GM19397 (cell line): ENCODE measurements around the gene CALHM5.

Experiments
- ATAC-seq: cut with Tn5 transposase; IDR thresholded peaks from one replicate; pipeline ENCODE4 v1.9.1; 2021; ENCODE audit warnings: mild to moderate bottlenecking, moderate library complexity; ENCODE audit not compliant: unreplicated experiment

Gene CALHM5

DNA sequence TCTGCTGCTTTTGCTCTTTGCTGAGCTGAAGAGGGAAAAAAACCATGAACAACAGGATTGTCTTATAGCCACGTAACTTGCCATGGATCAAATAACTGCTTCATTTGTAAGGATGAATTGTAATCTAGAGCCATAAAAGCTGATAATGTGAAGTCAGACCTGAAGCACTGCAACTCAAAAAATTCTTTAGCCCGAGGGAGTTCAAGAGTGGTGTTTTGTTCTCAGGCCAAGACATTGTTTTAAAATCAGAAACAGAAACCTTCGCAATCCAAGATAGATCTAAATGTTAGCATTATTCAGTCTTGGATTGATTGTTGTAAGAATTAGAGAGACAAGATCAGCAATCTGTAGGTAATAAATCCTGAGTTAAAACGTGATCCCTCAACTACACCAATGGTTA is 34.2 kb downstream of the CALHM5 start, which contains the start of gene TRAPPC3L:
TSS of gene TRAPPC3L (minus strand) at position 34 of the 400 bp plus-strand sequence. CDS start 170 bp downstream, outside the sequence.
- ATAC-seq, result no peak

DNA sequence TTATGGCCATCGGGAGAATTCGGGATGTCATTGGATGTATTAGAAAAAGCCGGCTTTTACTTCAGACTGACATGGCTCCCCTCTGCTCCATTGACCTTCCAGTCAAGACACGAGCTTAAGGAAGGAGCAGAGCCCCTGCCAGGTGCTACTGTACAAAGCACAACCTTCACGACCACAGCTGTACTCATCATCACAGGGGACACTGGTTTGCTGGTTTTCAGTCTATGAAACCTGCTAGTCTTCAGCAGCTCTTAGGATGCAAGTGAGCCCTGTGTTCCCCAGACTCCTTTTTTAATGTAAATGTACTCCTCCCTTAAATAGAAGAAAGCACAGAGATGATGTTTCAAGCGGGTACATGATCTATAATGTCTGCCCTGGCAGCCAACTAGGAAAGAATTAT is 35.9 kb downstream of the CALHM5 start:
- ATAC-seq, result no peak

DNA sequence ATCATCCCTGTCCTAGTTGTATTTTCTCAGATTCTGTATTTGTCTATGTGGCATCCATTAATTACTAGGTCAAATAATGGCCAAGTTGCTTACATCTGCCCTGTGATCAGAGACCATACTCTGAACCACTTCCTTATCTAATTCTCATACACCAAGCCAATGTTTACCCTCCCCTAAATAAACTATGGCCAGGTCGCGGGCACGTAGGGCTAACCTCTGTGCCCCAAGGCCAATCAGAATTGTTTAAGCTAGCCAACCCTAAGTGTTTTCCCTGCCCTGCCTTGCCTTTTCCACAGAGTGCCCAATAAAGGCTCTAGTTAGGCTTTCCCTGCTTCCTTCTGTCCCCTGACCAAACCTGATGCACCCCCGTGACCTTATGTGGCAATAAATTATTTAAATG is 39.4 kb downstream of the CALHM5 start:
- ATAC-seq, result no peak

DNA sequence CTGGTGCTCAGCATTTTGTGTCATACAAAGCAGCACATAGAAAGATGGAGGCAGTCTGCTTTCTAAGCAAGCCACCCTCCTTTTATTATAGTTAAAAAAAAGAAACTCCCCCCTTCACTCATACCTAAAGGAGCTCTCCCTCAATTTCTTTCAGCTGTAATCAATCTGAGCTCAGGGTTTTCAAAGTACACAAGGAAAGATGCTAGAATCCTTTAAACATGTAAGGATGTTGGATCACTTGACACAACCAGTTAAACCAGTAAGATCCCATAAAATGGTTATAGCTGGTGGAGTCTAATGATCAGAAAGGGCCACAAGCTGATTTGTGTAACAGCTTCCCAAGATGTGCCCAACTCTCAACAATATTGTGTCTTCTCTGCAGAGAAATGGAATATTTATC is 42.0 kb downstream of the CALHM5 start, which contains the start of gene CALHM4:
TSS of gene CALHM4 (plus strand) at position 301 of the 400 bp plus-strand sequence. CDS start at position 344, 43 bp downstream.
- no peak for ATAC-seq

DNA sequence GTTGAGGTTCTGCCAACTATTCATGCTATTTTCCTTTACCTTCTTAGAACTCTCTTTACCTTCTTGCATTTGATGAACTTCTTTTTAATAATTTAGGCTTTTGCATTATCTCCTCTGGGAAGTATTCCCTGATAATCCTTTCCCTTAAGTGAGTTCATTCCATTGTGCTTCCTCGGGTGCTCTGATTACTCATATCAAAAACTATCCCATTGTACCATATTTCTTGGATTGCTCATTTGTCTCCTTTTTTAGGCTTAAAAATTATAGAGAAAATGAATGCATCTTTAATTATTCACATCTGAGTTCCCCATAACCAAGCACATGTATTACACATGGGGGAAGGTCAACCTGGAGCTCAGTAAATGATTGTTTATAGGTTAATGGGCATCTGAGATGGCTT is 44.6 kb downstream of the CALHM5 start:
- no peak for ATAC-seq

DNA sequence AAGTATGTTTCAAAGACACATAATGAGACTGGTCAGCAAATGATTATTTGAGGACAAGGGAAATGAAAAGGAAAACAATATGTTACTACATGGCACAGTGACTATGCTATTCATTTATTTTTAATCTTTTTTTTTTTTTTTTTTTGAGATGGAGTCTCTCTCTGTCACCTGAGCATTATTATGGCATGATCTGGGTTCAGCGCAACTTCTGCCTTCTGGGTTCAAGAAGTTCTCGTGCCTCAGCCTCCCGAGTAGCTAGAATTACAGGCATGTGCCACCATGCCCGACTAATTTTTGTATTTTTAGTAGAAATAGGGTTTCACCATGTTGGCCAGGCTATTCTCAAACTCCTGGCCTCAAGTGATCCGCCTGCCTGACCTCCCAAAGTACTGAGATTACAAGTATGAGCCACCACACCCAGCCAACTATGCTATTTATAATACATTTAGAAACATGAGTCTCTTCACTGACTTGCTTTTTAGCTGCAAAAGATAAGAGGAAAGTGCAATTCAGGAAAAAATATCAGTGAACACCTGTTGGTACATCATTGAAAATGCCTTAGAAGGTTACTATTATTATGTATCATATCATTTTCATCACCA is 45.5 kb downstream of the CALHM5 start:
- no peak for ATAC-seq

DNA sequence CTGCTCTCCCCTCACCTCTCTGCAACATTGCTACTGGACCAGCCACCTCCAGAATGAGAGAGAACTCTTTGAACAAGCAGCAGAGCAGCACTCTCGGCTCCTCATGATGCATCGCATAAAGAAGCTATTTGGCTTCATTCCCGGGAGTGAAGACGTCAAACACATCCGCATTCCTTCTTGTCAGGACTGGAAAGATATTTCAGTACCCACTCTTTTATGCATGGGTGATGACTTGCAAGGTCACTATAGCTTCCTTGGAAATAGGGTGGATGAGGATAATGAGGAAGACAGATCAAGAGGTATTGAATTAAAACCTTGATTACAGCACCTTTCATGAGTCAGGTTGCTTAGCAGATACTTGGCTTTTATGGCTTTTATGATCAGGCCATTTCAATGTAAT is 46.5 kb downstream of the CALHM5 start:
- ATAC-seq, result no peak

DNA sequence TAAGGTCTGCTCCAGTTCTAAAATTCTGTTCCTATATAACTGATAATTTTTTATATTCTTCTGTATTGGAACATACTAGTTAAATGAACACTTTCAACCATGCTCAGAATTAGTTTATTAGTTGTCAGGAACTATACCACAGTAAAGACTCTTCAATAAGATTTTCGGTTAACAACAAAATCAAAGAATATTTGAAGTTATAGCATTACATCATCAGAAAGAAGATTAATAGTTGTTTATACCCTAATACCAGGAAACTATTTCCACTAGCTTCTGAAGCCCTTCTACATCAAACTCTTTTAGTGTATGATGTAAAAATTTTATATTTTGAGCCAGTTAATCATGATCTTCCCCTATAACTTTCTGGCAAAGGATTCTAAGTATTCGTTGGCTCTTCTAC is 48.7 kb downstream of the CALHM5 start:
- ATAC-seq, result no peak

DNA sequence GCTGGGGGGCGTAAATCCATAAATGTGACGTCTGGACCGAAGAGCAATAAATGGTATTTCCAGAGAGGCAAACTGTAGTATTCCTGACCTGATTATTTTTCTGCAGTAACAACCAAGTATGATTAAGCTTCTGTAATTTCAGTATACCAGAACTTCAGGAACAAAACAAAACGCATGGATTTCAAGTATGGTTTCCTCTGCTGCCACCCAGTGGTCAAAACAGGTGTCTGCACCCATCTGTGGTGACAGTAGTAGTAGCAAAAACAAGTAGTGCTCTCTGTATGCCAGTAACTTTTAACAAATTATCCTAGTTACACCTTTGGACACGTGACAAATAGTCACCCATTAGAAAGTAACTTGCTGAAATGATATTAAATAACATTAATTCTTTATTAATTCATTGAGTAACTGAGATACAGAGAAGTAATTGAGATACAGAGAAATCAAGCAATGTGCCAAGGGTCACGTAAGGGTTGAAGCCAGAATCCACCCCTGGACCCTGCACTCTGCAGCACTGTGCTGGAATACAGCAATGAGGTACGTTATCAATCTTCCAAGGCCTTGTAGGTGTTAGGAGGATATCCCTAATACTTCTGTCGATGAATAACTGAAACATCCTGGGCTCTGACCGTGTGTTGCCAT is 50.1 kb downstream of the CALHM5 start:
- no peak for ATAC-seq

DNA sequence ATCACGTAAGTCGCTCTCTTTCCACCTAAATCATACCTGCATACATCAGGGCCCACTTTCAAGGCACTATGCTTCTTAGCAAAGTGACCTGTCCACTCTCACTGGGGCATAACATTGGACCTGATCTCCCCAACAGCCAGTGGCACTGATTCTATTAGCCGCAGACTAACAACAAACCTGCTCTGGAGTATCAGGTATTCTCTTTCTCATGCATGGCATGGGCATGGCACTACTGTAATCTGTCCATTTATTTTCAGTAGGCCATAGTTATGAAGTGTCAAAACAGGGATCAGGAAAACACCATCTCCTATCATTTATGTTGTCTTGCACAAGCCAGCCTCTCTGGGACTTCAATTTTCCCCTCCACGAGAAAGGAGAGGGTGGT is 50.6 kb downstream of the CALHM5 start:
- ATAC-seq, result no peak

DNA sequence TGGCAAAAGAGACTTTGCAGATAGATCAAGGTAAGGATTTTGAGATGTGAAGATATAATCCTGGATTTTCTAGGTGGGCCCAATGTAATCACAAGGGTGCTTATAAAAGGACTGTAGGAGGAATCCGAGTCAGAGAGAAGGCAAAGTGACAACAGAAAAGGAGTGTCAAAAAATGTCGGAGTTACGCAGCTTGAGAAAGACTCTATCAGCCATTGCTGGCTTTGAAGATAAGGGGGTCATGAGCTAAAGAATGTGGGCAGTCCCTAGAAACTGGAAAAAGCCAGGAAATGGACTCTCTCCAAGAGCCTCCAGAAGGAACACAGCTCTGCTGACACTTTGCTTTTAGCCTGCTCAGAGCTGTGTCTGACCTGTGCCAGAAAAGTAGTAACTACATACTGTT is 51.2 kb downstream of the CALHM5 start:
- no peak for ATAC-seq

DNA sequence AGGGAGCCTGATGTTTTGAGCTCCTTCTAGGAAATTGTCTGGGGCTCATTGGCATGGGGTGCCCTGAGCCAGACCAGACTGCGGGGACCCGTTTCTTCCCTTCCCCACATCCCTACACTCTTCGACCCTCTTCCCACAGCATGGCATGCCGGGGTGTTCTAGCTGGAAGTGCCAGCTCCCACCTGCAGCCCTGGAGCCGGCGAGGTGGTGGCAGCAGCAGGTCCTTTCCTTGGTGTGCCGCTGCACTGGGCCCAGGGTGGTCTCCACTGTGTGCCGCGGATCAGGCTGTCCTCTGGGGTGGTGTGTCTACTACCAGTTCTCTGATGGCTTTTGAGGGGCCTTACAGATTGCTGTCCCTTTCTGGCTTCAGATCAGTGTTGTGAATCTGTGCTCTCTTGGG is 52.4 kb downstream of the CALHM5 start:
- ATAC-seq, result no peak

DNA sequence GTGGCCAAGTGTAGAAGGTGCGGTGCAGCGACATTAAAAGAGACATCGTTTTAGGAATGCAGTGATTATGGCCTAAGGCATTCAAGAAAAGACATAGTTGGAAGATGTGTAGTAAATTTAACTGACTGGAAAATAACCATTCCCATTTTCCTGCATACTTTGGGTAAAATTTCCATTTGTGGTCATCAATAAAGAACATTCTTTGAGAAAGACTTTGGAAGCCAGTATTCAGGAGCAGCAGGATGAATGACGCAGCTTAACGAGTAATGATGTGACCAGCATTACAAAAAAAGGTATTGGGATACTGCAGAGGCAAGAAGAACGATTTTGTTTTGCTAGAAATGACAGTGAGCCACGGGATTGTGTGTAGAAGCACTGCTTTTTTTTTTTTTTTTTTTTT is 52.9 kb downstream of the CALHM5 start:
- no peak for ATAC-seq

DNA sequence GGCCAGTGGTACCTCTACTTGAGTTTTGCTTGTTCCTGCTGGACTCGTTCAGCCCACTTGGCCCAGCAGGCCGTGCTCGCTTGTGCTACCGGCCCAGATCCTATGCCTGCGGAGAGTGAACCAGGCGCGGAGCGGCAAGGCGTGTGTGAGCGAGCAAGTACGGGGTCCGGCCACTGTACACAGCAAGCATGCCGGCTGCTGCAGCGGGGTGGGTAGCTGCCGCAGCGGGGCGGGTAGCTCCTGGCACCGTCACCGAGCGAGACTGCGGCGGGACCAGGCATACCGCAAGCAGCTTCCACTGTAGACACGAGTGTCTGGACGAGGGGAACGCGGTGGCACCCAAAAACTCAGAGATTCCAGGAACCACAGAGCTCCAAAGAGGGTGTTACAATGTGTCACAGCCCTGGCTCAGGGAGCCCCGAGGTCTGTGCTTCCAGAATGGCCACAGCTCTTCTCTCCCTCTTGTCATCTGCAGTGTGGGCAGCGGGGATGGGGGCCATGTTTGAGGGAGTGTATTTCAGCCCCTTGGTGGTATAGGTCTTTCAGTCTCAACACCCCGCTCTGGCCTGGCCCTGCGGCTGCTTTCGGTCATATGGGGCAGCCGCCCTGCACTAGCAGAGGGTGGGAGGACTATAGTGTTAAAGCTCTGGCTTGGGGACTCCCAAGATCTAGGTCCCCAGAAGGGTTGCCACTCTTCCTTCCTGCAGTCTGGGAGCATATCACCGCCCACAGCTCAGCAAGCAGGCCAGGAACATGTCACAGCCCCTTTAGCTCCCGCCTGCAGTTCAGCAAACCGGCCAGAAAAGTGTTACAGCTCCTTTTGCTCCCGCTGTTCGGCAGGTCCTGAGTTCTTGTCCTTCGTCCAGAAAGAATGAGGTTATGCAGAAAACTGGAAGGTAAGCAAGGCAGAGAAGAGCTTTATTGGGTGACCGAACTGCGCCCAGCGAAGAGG is 53.8 kb downstream of the CALHM5 start:
- no peak for ATAC-seq

DNA sequence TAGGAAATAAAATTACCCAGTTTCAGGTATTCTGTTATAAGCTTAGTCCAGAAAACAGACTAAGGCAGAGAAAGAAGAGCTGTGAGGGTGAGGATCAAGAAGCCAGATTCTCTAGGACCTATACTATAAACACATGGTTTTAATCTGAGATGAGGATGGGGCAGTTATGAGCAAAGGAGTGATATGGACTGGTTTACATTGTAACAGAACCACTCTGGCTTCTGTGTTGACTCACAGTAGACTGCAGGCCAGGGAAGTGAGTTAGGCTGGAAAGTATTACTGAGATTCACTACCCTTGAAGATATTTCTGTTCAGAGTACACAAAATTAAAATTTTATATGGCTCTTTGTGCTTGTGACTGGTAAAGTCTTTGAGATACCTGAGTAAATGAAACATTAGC is 56.7 kb downstream of the CALHM5 start:
- no peak for ATAC-seq

DNA sequence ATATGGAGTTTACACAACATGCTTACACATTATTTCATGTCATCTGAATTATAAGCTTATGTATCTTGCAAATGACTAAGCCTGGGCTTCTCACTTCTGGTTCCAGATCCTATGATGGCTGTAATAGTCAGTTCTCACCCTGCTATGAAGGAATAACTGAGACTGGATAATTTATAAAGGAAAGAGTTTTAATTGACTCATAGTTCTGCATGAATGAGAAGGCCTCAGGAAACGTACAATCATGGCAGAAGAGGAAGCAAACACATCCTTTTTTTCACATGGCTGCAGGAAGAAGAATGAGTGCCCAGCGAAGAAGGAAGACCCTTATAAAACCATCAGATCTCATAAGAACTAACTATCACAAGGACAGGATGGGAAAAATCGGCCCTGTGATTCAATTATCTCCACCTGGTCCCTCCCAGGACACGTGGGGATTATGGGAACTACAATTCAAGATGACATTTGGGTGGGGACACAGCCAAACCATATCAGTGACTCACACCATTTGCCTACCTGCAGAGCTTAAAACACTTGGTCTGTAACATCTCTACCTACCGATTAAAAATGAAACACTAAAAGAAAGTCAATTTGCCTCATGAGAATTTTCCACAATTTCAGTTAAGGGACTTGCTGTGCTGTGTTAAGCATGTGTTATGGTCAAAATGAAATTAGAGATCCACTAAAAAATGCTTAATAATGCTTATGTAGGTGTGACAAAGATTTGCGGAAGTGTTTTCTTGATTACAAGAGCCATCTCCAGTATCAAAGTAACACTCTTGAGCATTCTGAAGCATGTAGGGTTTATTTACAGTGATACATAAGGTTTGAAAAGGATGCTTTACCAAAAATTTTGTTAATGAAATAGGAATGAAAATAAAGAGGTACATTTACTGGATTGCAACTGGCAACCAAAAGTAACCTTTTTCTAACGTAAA is 57.6 kb downstream of the CALHM5 start:
- ATAC-seq, result no peak

DNA sequence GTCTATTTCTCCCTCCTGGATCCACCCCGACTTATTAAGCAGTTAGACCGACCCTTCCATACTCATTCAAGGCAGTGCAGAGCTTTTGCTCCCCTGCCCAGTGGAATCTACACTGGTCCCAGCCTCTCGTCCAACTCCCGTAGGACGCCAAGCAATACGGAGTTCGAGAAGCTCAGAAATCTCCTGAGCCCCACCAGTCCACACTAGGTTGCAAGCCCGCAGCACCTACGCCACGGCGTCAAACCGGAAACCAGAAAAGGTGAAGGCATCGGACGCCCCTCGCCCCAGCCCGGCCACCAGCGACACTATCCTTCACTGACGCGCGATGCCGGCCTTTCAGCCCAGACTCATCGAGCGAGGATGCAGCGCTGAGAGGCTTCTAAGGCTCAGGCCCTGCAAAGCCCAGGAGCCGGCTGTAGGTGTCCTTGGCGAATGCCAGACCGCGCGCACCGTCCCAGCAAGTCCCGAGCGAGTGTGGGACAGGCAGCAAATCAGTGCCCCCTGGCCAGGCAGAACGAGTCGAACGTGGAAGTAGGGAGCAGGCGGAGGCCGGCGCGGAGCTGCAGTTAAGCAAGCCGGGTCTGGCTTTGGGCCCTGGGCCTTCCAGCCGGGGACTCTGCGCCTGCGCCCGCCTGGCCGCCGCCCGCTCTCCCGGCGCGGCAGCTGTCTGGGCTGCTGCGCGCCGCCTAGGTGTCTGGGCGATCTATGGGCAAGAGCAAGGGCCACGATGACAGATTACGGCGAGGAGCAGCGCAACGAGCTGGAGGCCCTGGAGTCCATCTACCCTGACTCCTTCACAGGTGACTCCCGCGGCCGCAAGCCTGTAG is 59.6 kb downstream of the CALHM5 start, which contains the start of gene RWDD1:
TSS of gene RWDD1 (plus strand) at position 649 of the 827 bp plus-strand sequence. CDS start at position 728, 79 bp downstream.
- ATAC-seq, result peak; percentile 90

DNA sequence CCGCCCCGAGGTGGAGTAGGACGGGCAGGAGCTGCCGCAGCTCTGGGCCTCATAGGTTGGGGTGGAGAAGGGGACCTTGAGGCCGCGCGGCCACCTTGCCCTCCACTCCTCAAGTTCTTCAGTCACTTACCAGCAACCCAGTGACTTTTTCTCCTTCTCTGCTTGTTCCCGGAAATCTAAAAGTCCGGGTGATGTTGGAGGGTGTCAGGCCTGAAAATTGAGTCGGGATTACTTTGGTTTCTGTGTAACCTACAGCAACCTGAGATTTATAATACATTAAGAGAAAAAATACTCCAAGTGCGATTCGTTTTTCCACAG is 60.2 kb downstream of the CALHM5 start:
- ATAC-seq, result no peak

DNA sequence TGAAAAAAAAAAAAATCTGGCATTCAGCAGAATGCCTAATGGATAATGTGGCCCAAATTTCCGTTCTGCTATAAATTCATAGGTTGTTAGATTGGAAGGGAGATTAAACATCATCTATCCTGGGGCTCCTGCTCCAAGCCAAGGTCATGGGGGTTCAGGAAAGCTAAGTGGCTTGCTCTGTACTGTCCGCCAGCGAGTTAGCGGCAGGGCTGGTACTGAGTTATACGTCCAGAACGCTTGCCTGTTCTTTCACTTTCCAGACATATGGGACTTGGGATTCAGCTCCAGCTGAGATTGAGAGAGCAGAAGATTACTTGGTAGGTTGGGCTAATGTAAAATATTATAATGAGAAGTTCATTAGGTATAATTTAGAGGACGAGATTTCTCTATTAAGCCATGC is 60.7 kb downstream of the CALHM5 start:
- ATAC-seq, result no peak
